ENCODE measurements around the gene UBE2C.
A peak's percentile ranks its signal among the peaks of the same experiment; 100 is the strongest.

UBE2C gene

GRCh38 chr20:45833883-45834796 lies 21.7 kb downstream of the UBE2C start:
- peak; percentile 40 to 57 for DNase-seq

- DNase-seq: no peak
Measured at GRCh38 chr20:45834797-45835161, 22.3 kb downstream of the UBE2C start.

- DNase-seq: no peak
Measured at GRCh38 chr20:45835329-45835765, 22.9 kb downstream of the UBE2C start.

- DNase-seq: no peak
Measured at GRCh38 chr20:45835825-45836224, 23.4 kb downstream of the UBE2C start.

- no peak for DNase-seq
Measured at GRCh38 chr20:45836841-45837240, 24.4 kb downstream of the UBE2C start.

- no peak for DNase-seq
Measured at GRCh38 chr20:45840700-45841198, 28.3 kb downstream of the UBE2C start.

GRCh38 chr20:45841407-45842129 lies 29.1 kb downstream of the UBE2C start:
- no peak for DNase-seq

- peak in 1 of 2 donors; percentile 10 for DNase-seq
Measured at GRCh38 chr20:45842169-45842812, 29.8 kb downstream of the UBE2C start.

GRCh38 chr20:45843506-45843905 lies 31.1 kb downstream of the UBE2C start:
- DNase-seq: no peak

GRCh38 chr20:45845452-45845851 lies 33.0 kb downstream of the UBE2C start:
- DNase-seq: no peak

GRCh38 chr20:45848421-45848820 lies 36.0 kb downstream of the UBE2C start:
- no peak for DNase-seq

- DNase-seq: no peak
Measured at GRCh38 chr20:45848969-45849582, 36.6 kb downstream of the UBE2C start.

- no peak for DNase-seq
Measured at GRCh38 chr20:45850238-45850637, 37.8 kb downstream of the UBE2C start.

- no peak for DNase-seq
Measured at GRCh38 chr20:45850926-45851325, 38.5 kb downstream of the UBE2C start.

- DNase-seq: no peak
Measured at GRCh38 chr20:45851501-45851900, 39.1 kb downstream of the UBE2C start.

GRCh38 chr20:45852326-45852725 lies 39.9 kb downstream of the UBE2C start:
- DNase-seq: no peak

- no peak for DNase-seq
Measured at GRCh38 chr20:45853484-45853883, 41.0 kb downstream of the UBE2C start.

GRCh38 chr20:45857114-45857881 lies 44.9 kb downstream of the UBE2C start, which contains the start of the genes ACOT8 and ZSWIM3:
TSS of gene ACOT8 (minus strand) at chr20:45857392. CDS start at chr20:45857315, 77 bp downstream.
TSS of gene ZSWIM3 (plus strand) at chr20:45857614. CDS start at chr20:45857826, 212 bp downstream.
- DNase-seq: peak; percentile 97 to 100

- DNase-seq: no peak
Measured at GRCh38 chr20:45857882-45858216, 45.4 kb downstream of the UBE2C start.

GRCh38 chr20:45859916-45860315 lies 47.5 kb downstream of the UBE2C start:
- DNase-seq: no peak

GRCh38 chr20:45860560-45861220 lies 48.2 kb downstream of the UBE2C start:
- no peak for DNase-seq

Measured in CD4-positive, alpha-beta T cell treated with Interferon alpha-2 for 1 hour (primary cell).